Measurements from ENCODE around the gene SPARC.
"Not testable (repeated sequence)": the region's sequence is repeated elsewhere in the genome, so short reads cannot be mapped to it uniquely, and the experiment has no call there.

SPARC gene

GRCh38 chr5:151686674-151687407 lies at the start of gene SPARC:
Gene SPARC (minus strand): TSS chr5:151686915. CDS start chr5:151676188, 10,727 bp downstream.
- DNase-seq (ENCODE audit: low read depth in 2 of 2) = no peak

- DNase-seq (ENCODE audit: low read depth in 2 of 2) = no peak
Observed at GRCh38 chr5:151735646-151736045, 48.9 kb upstream of the SPARC start.

GRCh38 chr5:151734064-151734408 lies 47.3 kb upstream of the SPARC start:
- no peak for DNase-seq (ENCODE audit: low read depth in 2 of 2)

- DNase-seq (ENCODE audit: low read depth in 2 of 2) = no peak
Observed at GRCh38 chr5:151733358-151734063, 46.8 kb upstream of the SPARC start.

GRCh38 chr5:151730381-151730780 lies 43.7 kb upstream of the SPARC start:
- DNase-seq (ENCODE audit: low read depth in 2 of 2) = no peak

- not testable (repeated sequence) for DNase-seq (ENCODE audit: low read depth in 2 of 2)
Observed at GRCh38 chr5:151729597-151729996, 42.9 kb upstream of the SPARC start.

GRCh38 chr5:151724360-151724759 lies 37.6 kb upstream of the SPARC start:
- DNase-seq (ENCODE audit: low read depth in 2 of 2) = no peak

GRCh38 chr5:151722546-151722945 lies 35.8 kb upstream of the SPARC start:
- DNase-seq (ENCODE audit: low read depth in 2 of 2) = no peak

- DNase-seq (ENCODE audit: low read depth in 2 of 2) = no peak
Observed at GRCh38 chr5:151721812-151722391, 35.2 kb upstream of the SPARC start.

- no peak for DNase-seq (ENCODE audit: low read depth in 2 of 2)
Observed at GRCh38 chr5:151721087-151721646, 34.5 kb upstream of the SPARC start.

- DNase-seq (ENCODE audit: low read depth in 2 of 2) = no peak
Observed at GRCh38 chr5:151720215-151720614, 33.5 kb upstream of the SPARC start.

- no peak for DNase-seq (ENCODE audit: low read depth in 2 of 2)
Observed at GRCh38 chr5:151719228-151720000, 32.7 kb upstream of the SPARC start.

- no peak for DNase-seq (ENCODE audit: low read depth in 2 of 2)
Observed at GRCh38 chr5:151718646-151719045, 31.9 kb upstream of the SPARC start.

- DNase-seq (ENCODE audit: low read depth in 2 of 2) = no peak
Observed at GRCh38 chr5:151718153-151718552, 31.4 kb upstream of the SPARC start.

- DNase-seq (ENCODE audit: low read depth in 2 of 2) = no peak
Observed at GRCh38 chr5:151717416-151717815, 30.7 kb upstream of the SPARC start.

- no peak for DNase-seq (ENCODE audit: low read depth in 2 of 2)
Observed at GRCh38 chr5:151709109-151709735, 22.5 kb upstream of the SPARC start.

- no peak for DNase-seq (ENCODE audit: low read depth in 2 of 2)
Observed at GRCh38 chr5:151708126-151708525, 21.4 kb upstream of the SPARC start.

- no peak for DNase-seq (ENCODE audit: low read depth in 2 of 2)
Observed at GRCh38 chr5:151707567-151707966, 20.9 kb upstream of the SPARC start.

- DNase-seq (ENCODE audit: low read depth in 2 of 2) = no peak
Observed at GRCh38 chr5:151706906-151707305, 20.2 kb upstream of the SPARC start.

- DNase-seq (ENCODE audit: low read depth in 2 of 2) = no peak
Observed at GRCh38 chr5:151703780-151704179, 17.1 kb upstream of the SPARC start.

GRCh38 chr5:151703227-151703626 lies 16.5 kb upstream of the SPARC start:
- no peak for DNase-seq (ENCODE audit: low read depth in 2 of 2)
